CD14-positive monocyte (primary cell): ENCODE measurements around the gene ZFYVE1. TPM values are rescaled to one million over a fixed set of nuclear protein-coding genes. Genes with fewer than 3 reads are reported as not detected.

Experiments used
- DNase-seq, 3 donors: peaks; one replicate each; pipeline ENCODE4 v3.0.0-alpha.2; 2011 to 2022
- H2AFZ ChIP-seq: 2 replicates; pipeline ENCODE4 v1.6.0; 2012; ENCODE audit warnings: mild to moderate bottlenecking, low read depth, low read length, inconsistent platforms; ENCODE audit not compliant: insufficient read depth, poor library complexity, severe bottlenecking
- H3K27ac ChIP-seq, 2 donors: 1 replicate in 1 of 2; 2 replicates in 1 of 2; pipeline ENCODE4 v1.5.1; 2012 to 2013; ENCODE audit warnings: low read length in 2 of 2, control low read depth in 1 of 2, inconsistent platforms in 1 of 2, low read depth in 1 of 2, mild to moderate bottlenecking in 1 of 2
- H3K27me3 ChIP-seq, 2 donors: one replicate each; pipeline versions ENCODE4 v1.6.0 to v1.6.1; 2011 to 2013; ENCODE audit warnings: low read length in 2 of 2; ENCODE audit not compliant: control insufficient read depth in 2 of 2, insufficient read depth in 2 of 2
- H3K36me3 ChIP-seq, 2 donors: replicated peaks in 1 of 2; 1 replicate in 1 of 2; 2 replicates in 1 of 2; pipeline versions ENCODE4 v1.5.1 to v1.6.1; 2012 to 2013; ENCODE audit warnings: low read length in 2 of 2, control low read depth in 1 of 2, inconsistent platforms in 1 of 2, mild to moderate bottlenecking in 1 of 2; ENCODE audit not compliant: insufficient read depth in 2 of 2, control insufficient read depth in 1 of 2
- H3K4me1 ChIP-seq, 2 donors: 1 replicate in 1 of 2; 2 replicates in 1 of 2; pipeline versions ENCODE4 v1.5.1 to v1.6.1; 2012 to 2013; ENCODE audit warnings: low read length in 2 of 2, control low read depth in 1 of 2, inconsistent platforms in 1 of 2, mild to moderate bottlenecking in 1 of 2, moderate library complexity in 1 of 2; ENCODE audit not compliant: insufficient read depth in 2 of 2, control insufficient read depth in 1 of 2
- H3K4me2 ChIP-seq: replicated peaks from 2 replicates; pipeline ENCODE3; 2012; ENCODE audit warnings: low read length, moderate library complexity, mild to moderate bottlenecking; ENCODE audit not compliant: poor library complexity, severe bottlenecking; ENCODE audit errors: extremely low read depth
- H3K4me3 ChIP-seq, 3 experiments: fragments of 200-600 bp in 1 of 3; sonication (generic) in 1 of 3; replicated peaks in 1 of 3; 1 replicate in 2 of 3; 2 replicates in 1 of 3; pipeline ENCODE4 v1.5.1; 2011 to 2013; ENCODE audit warnings: low read length in 3 of 3, mild to moderate bottlenecking in 3 of 3, control low read depth in 2 of 3, low read depth in 2 of 3, inconsistent platforms in 1 of 3, moderate library complexity in 1 of 3
- H3K79me2 ChIP-seq: 2 replicates; pipeline ENCODE4 v1.6.0; 2012; ENCODE audit warnings: mild to moderate bottlenecking, control low read depth, inconsistent platforms, low read length, moderate library complexity; ENCODE audit not compliant: insufficient read depth
- H3K9ac ChIP-seq: 2 replicates; pipeline ENCODE4 v1.6.0; 2017; ENCODE audit warnings: low read length, mild to moderate bottlenecking; ENCODE audit not compliant: insufficient read depth, poor library complexity, severe bottlenecking
- H3K9me3 ChIP-seq, 2 donors: replicated peaks in 1 of 2; 1 replicate in 1 of 2; 2 replicates in 1 of 2; pipeline versions ENCODE4 v1.5.1 to v1.6.1; 2012 to 2013; ENCODE audit warnings: low read length in 2 of 2, control low read depth in 1 of 2; ENCODE audit not compliant: control insufficient read depth in 1 of 2, insufficient read depth in 1 of 2
- H4K20me1 ChIP-seq: 2 replicates; pipeline ENCODE4 v1.6.0; 2012; ENCODE audit warnings: mild to moderate bottlenecking, low read length, control low read depth, moderate library complexity; ENCODE audit not compliant: insufficient read depth
- H3K27ac Mint-ChIP-seq, 7 donors: one replicate each; pipeline ENCODE4 v1.8.0; 2020; ENCODE audit warnings: mild to moderate bottlenecking in 7 of 7, mixed read lengths in 7 of 7, moderate library complexity in 6 of 7, inconsistent platforms in 2 of 7
- H3K27me3 Mint-ChIP-seq, 3 donors: one replicate each; pipeline ENCODE4 v1.8.0; 2021 to 2022; ENCODE audit warnings: low read depth in 3 of 3, mild to moderate bottlenecking in 3 of 3, mixed read lengths in 3 of 3, moderate library complexity in 3 of 3, inconsistent platforms in 1 of 3
- H3K36me3 Mint-ChIP-seq, 2 donors: one replicate each; pipeline ENCODE4 v1.8.0; 2020; ENCODE audit warnings: mixed read lengths in 2 of 2, inconsistent platforms in 1 of 2, mild to moderate bottlenecking in 1 of 2
- H3K4me1 Mint-ChIP-seq: one replicate; pipeline ENCODE4 v1.8.0; 2020; ENCODE audit warnings: mild to moderate bottlenecking, mixed read lengths
- H3K4me3 Mint-ChIP-seq, 2 donors: one replicate each; pipeline ENCODE4 v1.8.0; 2020; ENCODE audit warnings: mild to moderate bottlenecking in 2 of 2, mixed read lengths in 2 of 2, moderate library complexity in 1 of 2
- H3K9me3 Mint-ChIP-seq, 7 donors: one replicate each; pipeline ENCODE4 v1.8.0; 2020 to 2022; ENCODE audit warnings: mixed read lengths in 7 of 7, mild to moderate bottlenecking in 6 of 7, moderate library complexity in 6 of 7, inconsistent platforms in 2 of 7
- CTCF ChIP-seq: fragments of 200-600 bp; IDR thresholded peaks from one replicate; pipeline ENCODE4 v1.8.0; 2022; ENCODE audit warnings: antibody characterized with exemption, mild to moderate bottlenecking
- WGBS: methylation state at CpG from one replicate; pipeline ENCODE4 v1.1.5; 2013; ENCODE audit warnings: missing lambda C conversion rate; ENCODE audit not compliant: insufficient coverage; 5-methylcytosine and 5-hydroxymethylcytosine counted together
- intact Hi-C, 2 donors: fragments of 100-400 bp; cut with micrococcal nuclease; formaldehyde crosslinking; loops; one replicate each; pipeline versions ENCODE4 v1.15.0 to v1.15.1; 2023
- polyA plus RNA-seq, 3 donors: library from polyadenylated mRNA; depleted of rRNA in 1 of 3; unstranded in 2 of 3; stranded (reverse) in 1 of 3; fragments of 300-500 nt in 2 of 3; fragments of >200 nt in 1 of 3; fragmentation: Illumina TruSeq in 2 of 3; gene quantifications; 1 replicate in 2 of 3; 2 replicates in 1 of 3; pipeline ENCODE4 v1.2.3, GENCODE V29; 2012 to 2021

The ZFYVE1 gene
- polyA plus RNA-seq, 3 donors = 4.9 to 18.6 (median 5.3) TPM

GRCh38 chr14:72947366-72948160, 79.3 kb downstream of the ZFYVE1 start:
- Mint-ChIP-seq H3K36me3 (peaks cover 19 to 20% of the 10 kb centered on the region in 2 donors), H3K9me3 (peaks cover 0 to 2% (median 0%) of the 10 kb centered on the region in 7 donors), H3K27me3 (peaks cover 0 to 5% (median 0%) of the 10 kb centered on the region in 3 donors), H3K4me3 (no peak overlapping the region), H3K27ac (peak overlapping the region in 2 of 7 donors; percentile 37 to 38), H3K4me1 (peaks cover 7% of the 10 kb centered on the region)
- Histone ChIP-seq H3K9ac (no peak overlapping the region), H2AFZ (no peak overlapping the region), H3K27ac (no peak overlapping the region), H3K9me3 (no peaks in the 10 kb centered on the region), H3K4me1 (peaks cover 6 to 8% of the 10 kb centered on the region in 2 donors), H3K27me3 (no peaks in the 10 kb centered on the region), H3K36me3 (peaks cover 8 to 9% of the 10 kb centered on the region in 2 donors), H3K79me2 (no peaks in the 10 kb centered on the region), H3K4me2 (no peak overlapping the region), H3K4me3 (no peak overlapping the region), H4K20me1 (no peaks in the 10 kb centered on the region)
- no peak for DNase-seq
- no peak for TF ChIP-seq CTCF
- 90% methylated on average over 7 of the region's 9 CpGs for WGBS
- intact Hi-C loops = loop anchor here in 1 of 2 donors (2.0 kb wide), 1 partner anchor 431 kb away; no protein-coding TSS in a partner anchor

DNA sequence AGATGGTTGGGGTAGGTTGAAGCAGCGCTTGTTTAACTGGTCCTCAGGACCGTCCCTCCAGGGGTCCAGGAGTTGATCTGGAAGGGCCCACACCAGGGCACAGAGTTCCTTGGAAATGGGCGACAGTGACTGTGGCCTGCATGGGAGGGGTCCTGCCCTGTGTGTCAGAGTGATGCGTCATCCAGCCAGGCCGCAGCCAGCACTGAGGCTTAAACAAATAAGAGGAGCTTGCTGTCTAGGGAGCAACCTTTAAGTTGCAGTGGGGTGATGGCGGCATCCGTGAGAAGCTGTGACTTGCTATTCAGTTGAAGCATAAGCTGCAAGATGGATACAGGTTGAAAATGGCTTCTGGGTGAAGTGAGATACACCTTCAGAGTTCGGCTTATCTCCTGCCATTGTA, 80.4 kb downstream of the ZFYVE1 start:
- Histone ChIP-seq H3K9me3 (no peaks in the 10 kb centered on the region), H3K27ac (no peak overlapping the region), H3K27me3 (no peaks in the 10 kb centered on the region), H3K9ac (no peak overlapping the region), H2AFZ (no peak overlapping the region), H3K36me3 (peaks cover 18 to 20% of the 10 kb centered on the region in 2 donors), H3K4me3 (no peak overlapping the region), H3K79me2 (no peaks in the 10 kb centered on the region), H3K4me1 (peaks cover 6 to 8% of the 10 kb centered on the region in 2 donors), H3K4me2 (no peak overlapping the region), H4K20me1 (no peaks in the 10 kb centered on the region)
- H3K4me3 Mint-ChIP-seq = no peak overlapping the region
- intact Hi-C loops = no loop called here
- peaks cover 7% of the 10 kb centered on the region for H3K4me1 Mint-ChIP-seq
- H3K27me3 Mint-ChIP-seq = peaks cover 0 to 5% (median 0%) of the 10 kb centered on the region in 3 donors
- WGBS = 98% methylated on average over 8 of the region's 8 CpGs
- peak overlapping the region in 2 of 7 donors; percentile 11 to 38 for H3K27ac Mint-ChIP-seq
- DNase-seq = no peak
- no peak for TF ChIP-seq CTCF
- H3K36me3 Mint-ChIP-seq = peaks cover 19 to 25% of the 10 kb centered on the region in 2 donors
- peaks cover 0 to 2% (median 0%) of the 10 kb centered on the region in 7 donors for H3K9me3 Mint-ChIP-seq
